ENCODE data around the gene NAPA.

GRCh38 chr19:47480658-47481057 lies 34.2 kb downstream of the NAPA start:
- TF ChIP-seq CTCF (IDR thresholded peaks at IDR 0.05) (no peak), POLR2A (IDR thresholded peaks at IDR 0.05) (no peak), EP300 (IDR thresholded peaks at IDR 0.05) (no peak)
